ENCODE measurements around the gene NOXO1. TPM values are rescaled to one million over a fixed set of nuclear protein-coding genes. Genes with fewer than 3 reads are reported as not detected.

Gene NOXO1
- total RNA-seq, 1 experiment from 2014 or later, result 3.4 TPM

- Histone ChIP-seq H2AFZ (ENCODE audit: low read length) (no peak overlapping the region), H3F3A (ENCODE audit: low read length, unreplicated experiment) (no peaks in the 10 kb centered on the region), H4K20me1 (ENCODE audit: low read length) (peaks cover 33% of the 10 kb centered on the region), H3K9me3 (ENCODE audit: low read length) (no peaks in the 10 kb centered on the region), H3K27me3 (ENCODE audit: low read length) (no peaks in the 10 kb centered on the region), H3K4me3 (ENCODE audit: low read length) (peak overlapping the region; percentile 94), H3K4me1 (ENCODE audit: insufficient read depth, low read length) (peaks cover 25% of the 10 kb centered on the region), H3K9me2 (replicated peaks; ENCODE audit: low read length) (no peaks in the 10 kb centered on the region), H3K27ac (ENCODE audit: low read length) (peak overlapping the region; percentile 64), H3K36me3 (ENCODE audit: low read depth, low read length) (peaks cover 3% of the 10 kb centered on the region; the same call in 1 of the 2 replicates), H3K79me2 (ENCODE audit: low read length) (peaks cover 73% of the 10 kb centered on the region), H3K9ac (ENCODE audit: low read length) (peak overlapping the region; percentile 97), H3K4me2 (ENCODE audit: low read length) (peak overlapping the region; percentile 91)
- POLR2A ChIA-PET (ENCODE audit: unreplicated experiment), result no interaction called here
- no peak for ATAC-seq
- CTCF ChIA-PET, result interaction anchor here (1.3 kb wide), 1 partner anchor 16 kb away, joined by 20 read pairs; no protein-coding TSS in a partner anchor
- DNase-seq, result no peak
- no TSS peak for BruUV-seq (replicated peaks)
- intact Hi-C loops (cut with micrococcal nuclease), result no loop called here
- TF ChIP-seq CTCF (conservative IDR thresholded peaks at IDR 0.05; ENCODE audit: low read depth, low read length), result no peak
- TF ChIP-seq EZH2phosphoT487 (IDR thresholded peaks at IDR 0.05; ENCODE audit: borderline replicate concordance, low read length), result no peak
- no peak for TF ChIP-seq EZH2 (IDR thresholded peaks at IDR 0.05; ENCODE audit: low read length, unreplicated experiment)
These were observed 26.0 kb upstream of the NOXO1 start for GRCh38 chr16:2007081-2007836.

GRCh38 chr16:2006317-2006716, 25.0 kb upstream of the NOXO1 start:
- CTCF ChIA-PET, result no interaction called here

More at GRCh38 chr16:2006317-2006716, 25.0 kb upstream of the NOXO1 start:
- TF ChIP-seq EZH2phosphoT487 (IDR thresholded peaks at IDR 0.05; ENCODE audit: borderline replicate concordance, low read length) (no peak), CTCF (conservative IDR thresholded peaks at IDR 0.05; ENCODE audit: low read depth, low read length) (no peak), EZH2 (IDR thresholded peaks at IDR 0.05; ENCODE audit: low read length, unreplicated experiment) (no peak)
- no peak overlapping the region for H3K9ac ChIP-seq (ENCODE audit: low read length)
- H3K27me3 ChIP-seq (ENCODE audit: low read length), result no peaks in the 10 kb centered on the region
- peaks cover 73% of the 10 kb centered on the region for H3K79me2 ChIP-seq (ENCODE audit: low read length)
- no peaks in the 10 kb centered on the region for H3F3A ChIP-seq (ENCODE audit: low read length, unreplicated experiment)
- peaks cover 3% of the 10 kb centered on the region; the same call in 1 of the 2 replicates for H3K36me3 ChIP-seq (ENCODE audit: low read depth, low read length)
- POLR2A ChIA-PET (ENCODE audit: unreplicated experiment), result no interaction called here
- H3K4me3 ChIP-seq (ENCODE audit: low read length), result no peak overlapping the region
- no peaks in the 10 kb centered on the region for H3K9me2 ChIP-seq (replicated peaks; ENCODE audit: low read length)
- BruUV-seq (replicated peaks), result no TSS peak
- no peak overlapping the region for H2AFZ ChIP-seq (ENCODE audit: low read length)
- no peak overlapping the region for H3K4me2 ChIP-seq (ENCODE audit: low read length)
- H3K9me3 ChIP-seq (ENCODE audit: low read length), result no peaks in the 10 kb centered on the region
- ATAC-seq, result no peak
- no peak for DNase-seq
- peaks cover 25% of the 10 kb centered on the region for H3K4me1 ChIP-seq (ENCODE audit: insufficient read depth, low read length)
- H4K20me1 ChIP-seq (ENCODE audit: low read length), result peaks cover 33% of the 10 kb centered on the region
- intact Hi-C loops (cut with micrococcal nuclease), result no loop called here
- H3K27ac ChIP-seq (ENCODE audit: low read length), result no peak overlapping the region

Measured in PC-3 (cell line).